Glutamatergic neuron (in vitro differentiated cells): ENCODE data around the gene OR2H2. TPM values are rescaled to one million over a fixed set of nuclear protein-coding genes. Genes with fewer than 3 reads are reported as not detected.

Source experiments
- DNase-seq: peaks from one replicate; pipeline ENCODE4 v3.0.0; 2022
- H3K27ac Mint-ChIP-seq: one replicate; pipeline ENCODE4 v1.8.0; 2020; ENCODE audit warnings: mild to moderate bottlenecking, mixed read lengths, inconsistent platforms; ENCODE audit not compliant: unreplicated experiment
- H3K27me3 Mint-ChIP-seq: one replicate; pipeline ENCODE4 v1.8.0; 2020; ENCODE audit warnings: mild to moderate bottlenecking, moderate library complexity, mixed read lengths, inconsistent platforms; ENCODE audit not compliant: unreplicated experiment
- H3K36me3 Mint-ChIP-seq: one replicate; pipeline ENCODE4 v1.8.0; 2020; ENCODE audit warnings: mild to moderate bottlenecking, mixed read lengths, inconsistent platforms; ENCODE audit not compliant: unreplicated experiment
- H3K4me1 Mint-ChIP-seq: one replicate; pipeline ENCODE4 v1.8.0; 2020; ENCODE audit warnings: mild to moderate bottlenecking, low read depth, mixed read lengths, inconsistent platforms; ENCODE audit not compliant: unreplicated experiment
- H3K4me3 Mint-ChIP-seq: one replicate; pipeline ENCODE4 v1.8.0; 2020; ENCODE audit warnings: mild to moderate bottlenecking, mixed read lengths, inconsistent platforms; ENCODE audit not compliant: unreplicated experiment
- H3K9me3 Mint-ChIP-seq: one replicate; pipeline ENCODE4 v1.8.0; 2020; ENCODE audit warnings: mild to moderate bottlenecking, moderate library complexity, mixed read lengths, inconsistent platforms; ENCODE audit not compliant: unreplicated experiment
- CTCF ChIP-seq: fragments of 200-600 bp; sonication (generic); IDR thresholded peaks from one replicate; pipeline ENCODE4 v1.5.0; 2021; ENCODE audit not compliant: partially characterized antibody, unreplicated experiment
- total RNA-seq: library from RNA; stranded (reverse); fragmentation: NEBNext Ultra II Directional; extraction: Animal tissue kit (Norgen Biotek cat#: 25700); gene quantifications from one replicate; pipeline ENCODE4 v1.2.1, GENCODE V29; 2021; ENCODE audit not compliant: unreplicated experiment

The OR2H2 gene
- total RNA-seq, 1 donor from 2014 or later: not detected

DNA sequence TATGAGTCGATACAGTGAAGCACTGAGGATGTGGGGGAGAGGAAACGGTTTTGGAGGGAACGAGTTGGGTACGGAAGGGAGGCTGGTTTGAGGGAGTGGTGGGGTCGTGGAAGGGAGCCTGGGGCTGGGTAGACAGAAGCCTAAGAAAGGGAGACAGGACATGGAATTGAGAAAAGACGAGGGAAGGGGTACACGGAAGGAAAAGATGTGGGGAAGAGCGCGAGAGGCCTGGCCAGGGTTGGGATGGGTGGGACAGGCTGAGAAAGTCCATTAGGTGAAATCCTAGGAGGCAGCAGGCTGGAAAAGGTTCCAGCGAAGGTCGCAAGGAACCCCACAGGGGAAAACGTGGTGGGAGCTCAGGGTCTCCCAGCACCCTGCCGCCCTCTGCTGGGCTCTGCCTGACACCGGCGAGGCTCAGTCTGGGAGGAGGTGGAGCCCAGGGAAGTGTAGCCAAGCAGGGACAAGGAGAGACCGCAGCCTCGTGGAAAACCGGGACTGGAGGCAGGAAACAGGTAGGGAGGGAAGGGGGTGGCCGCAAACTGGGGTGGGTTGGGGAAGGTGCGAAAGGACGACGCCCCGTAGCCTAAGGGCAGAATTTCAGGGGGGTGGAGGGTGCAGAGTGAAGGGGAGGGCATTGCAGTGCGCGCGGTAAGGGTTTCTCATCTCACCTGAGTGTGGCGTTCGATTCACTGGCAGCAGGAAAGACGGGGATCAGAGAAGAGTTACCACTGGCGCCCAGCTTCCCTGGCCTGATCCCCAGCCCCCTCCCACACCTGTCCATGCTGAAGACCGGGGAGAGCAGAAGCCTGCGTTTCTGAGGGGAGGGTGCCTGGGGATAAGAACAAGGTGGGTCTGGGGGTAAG is 43.7 kb downstream of the OR2H2 start:
- Mint-ChIP-seq H3K4me1 (peaks cover 38% of the 10 kb centered on the region), H3K27ac (peak overlapping the region; percentile 48), H3K4me3 (peak overlapping the region; percentile 94), H3K9me3 (peaks cover 11% of the 10 kb centered on the region), H3K27me3 (peaks cover 22% of the 10 kb centered on the region), H3K36me3 (peaks cover 32% of the 10 kb centered on the region)
- peak; percentile 92 for DNase-seq
- peak; percentile 42 for TF ChIP-seq CTCF

DNA sequence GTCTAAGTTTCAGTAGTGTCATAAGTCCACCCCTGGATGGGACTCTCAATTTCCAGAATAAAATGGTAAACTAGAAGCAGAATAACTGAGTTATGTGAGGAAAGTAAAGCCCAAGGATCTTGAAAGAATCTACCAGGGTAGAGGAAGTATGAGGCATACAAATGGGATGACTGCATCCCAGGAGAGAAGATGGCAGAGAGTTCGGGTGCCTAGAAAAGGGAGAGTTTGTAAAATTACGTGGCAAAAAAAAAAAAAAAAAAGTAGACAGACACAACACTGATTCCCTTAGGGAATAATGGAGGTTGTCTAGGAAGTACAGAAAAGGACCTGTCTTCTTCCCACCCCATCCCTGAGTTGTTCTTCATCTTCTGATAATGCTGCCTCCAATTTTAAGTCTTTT is 44.6 kb downstream of the OR2H2 start:
- peaks cover 24% of the 10 kb centered on the region for H3K27me3 Mint-ChIP-seq
- H3K27ac Mint-ChIP-seq: peak overlapping the region; percentile 3
- H3K4me3 Mint-ChIP-seq: peak overlapping the region; percentile 94
- peaks cover 38% of the 10 kb centered on the region for H3K4me1 Mint-ChIP-seq
- peaks cover 16% of the 10 kb centered on the region for H3K9me3 Mint-ChIP-seq
- no peak for TF ChIP-seq CTCF
- no peak for DNase-seq
- H3K36me3 Mint-ChIP-seq: peaks cover 25% of the 10 kb centered on the region

DNA sequence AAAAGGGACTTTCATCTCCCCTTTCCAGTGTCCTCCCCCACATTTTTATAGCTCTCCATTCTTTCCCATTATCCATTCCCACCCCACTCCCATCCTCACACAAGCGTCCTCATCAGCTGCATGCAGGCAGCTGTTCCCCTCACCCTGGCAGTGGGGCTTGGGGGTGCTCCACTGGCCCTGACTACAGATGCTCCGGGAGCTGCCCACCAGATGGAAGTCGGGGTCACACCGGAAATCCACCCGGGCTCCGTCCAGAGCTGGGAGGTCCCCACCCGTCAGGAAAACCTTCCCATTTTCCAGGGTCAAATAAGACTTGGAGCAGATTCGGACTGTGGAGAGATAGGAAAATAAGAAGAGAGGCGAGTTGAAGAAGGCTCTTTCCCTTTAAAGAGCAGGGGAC is 45.4 kb downstream of the OR2H2 start:
- Mint-ChIP-seq H3K36me3 (peaks cover 25% of the 10 kb centered on the region), H3K4me3 (peak overlapping the region; percentile 94), H3K27ac (no peak overlapping the region), H3K9me3 (peaks cover 16% of the 10 kb centered on the region), H3K4me1 (peaks cover 37% of the 10 kb centered on the region), H3K27me3 (peaks cover 22% of the 10 kb centered on the region)
- DNase-seq: no peak
- TF ChIP-seq CTCF: no peak

GRCh38 chr6:29631209-29631810 is 46.4 kb downstream of the OR2H2 start:
- peaks cover 23% of the 10 kb centered on the region for H3K27me3 Mint-ChIP-seq
- peak overlapping the region; percentile 76 for H3K27ac Mint-ChIP-seq
- peaks cover 16% of the 10 kb centered on the region for H3K9me3 Mint-ChIP-seq
- peak overlapping the region; percentile 94 for H3K4me3 Mint-ChIP-seq
- peaks cover 31% of the 10 kb centered on the region for H3K4me1 Mint-ChIP-seq
- TF ChIP-seq CTCF: no peak
- DNase-seq: peak; percentile 39
- H3K36me3 Mint-ChIP-seq: peaks cover 22% of the 10 kb centered on the region
